ENCODE measurements around the gene TREM2.
"Not testable (repeated sequence)": the region's sequence is repeated elsewhere in the genome, so short reads cannot be mapped to it uniquely, and the experiment has no call there.

The TREM2 gene

GRCh38 chr6:41125282-41125681, 37.6 kb downstream of the TREM2 start:
- no peak overlapping the region for H3K4me3 ChIP-seq (ENCODE audit: low read depth, low read length)
- TF ChIP-seq CTCF (IDR thresholded peaks at IDR 0.05; ENCODE audit: low read depth, low read length): no peak

GRCh38 chr6:41122918-41123317, 40.0 kb downstream of the TREM2 start:
- TF ChIP-seq CTCF (IDR thresholded peaks at IDR 0.05; ENCODE audit: low read depth, low read length): no peak
- H3K4me3 ChIP-seq (ENCODE audit: low read depth, low read length): no peak overlapping the region

GRCh38 chr6:41122373-41122772, 40.5 kb downstream of the TREM2 start:
- TF ChIP-seq CTCF (IDR thresholded peaks at IDR 0.05; ENCODE audit: low read depth, low read length): no peak

GRCh38 chr6:41120058-41120457, 42.9 kb downstream of the TREM2 start:
- no peak for TF ChIP-seq CTCF (IDR thresholded peaks at IDR 0.05; ENCODE audit: low read depth, low read length)
- no peak overlapping the region for H3K4me3 ChIP-seq (ENCODE audit: low read depth, low read length)

More at GRCh38 chr6:41122373-41122772, 40.5 kb downstream of the TREM2 start:
- no peak overlapping the region for H3K4me3 ChIP-seq (ENCODE audit: low read depth, low read length)

DNA sequence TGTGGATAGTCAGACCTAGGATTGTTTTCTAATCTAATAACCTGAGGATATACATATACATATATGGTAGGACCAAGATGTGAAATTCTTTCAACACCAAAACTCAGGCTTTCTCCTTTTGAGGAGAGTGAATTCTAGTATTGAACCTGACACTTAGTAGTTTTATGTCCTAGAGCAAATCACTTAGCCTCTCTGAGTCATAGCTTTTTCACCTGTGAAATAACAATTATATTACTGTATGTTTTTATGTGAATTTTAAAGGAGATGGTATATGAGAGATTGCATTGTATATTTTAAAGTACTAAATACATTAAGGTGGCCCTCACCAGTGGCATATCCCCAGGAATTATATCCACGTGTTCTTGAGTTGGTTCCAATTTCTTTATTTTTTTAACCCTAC, 43.4 kb downstream of the TREM2 start:
- TF ChIP-seq CTCF (IDR thresholded peaks at IDR 0.05; ENCODE audit: low read depth, low read length): no peak
- no peak overlapping the region for H3K4me3 ChIP-seq (ENCODE audit: low read depth, low read length)

DNA sequence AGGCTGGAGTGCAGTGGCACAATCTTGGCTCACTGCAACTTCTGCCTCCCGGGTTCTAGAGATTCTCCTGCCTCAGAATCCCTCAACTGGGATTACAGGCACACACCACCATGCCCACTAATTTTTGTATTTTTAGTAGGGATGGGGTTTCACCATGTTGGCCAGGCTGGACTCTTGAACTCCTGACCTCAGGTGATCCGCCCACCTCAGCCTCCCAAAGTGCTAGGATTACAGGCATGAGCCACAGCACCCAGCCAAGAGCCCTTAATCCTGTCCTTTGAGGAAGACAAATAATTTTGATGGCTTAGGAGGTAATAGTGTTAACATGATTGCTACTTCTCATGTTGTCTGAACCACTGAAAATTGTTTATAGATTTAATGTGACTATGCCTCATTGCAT, 47.9 kb downstream of the TREM2 start:
- not testable (repeated sequence) for H3K4me3 ChIP-seq (ENCODE audit: low read depth, low read length)

- TF ChIP-seq CTCF (IDR thresholded peaks at IDR 0.05; ENCODE audit: low read depth, low read length): no peak
- no peak overlapping the region for H3K4me3 ChIP-seq (ENCODE audit: low read depth, low read length)
Measured at GRCh38 chr6:41111017-41111416, 51.9 kb downstream of the TREM2 start.

Measured in WI38 (cell line).